ENCODE data around the gene BCAS1.

- TF ChIP-seq POLR2AphosphoS5 (IDR thresholded peaks at IDR 0.05; ENCODE audit: low read depth, low read length) (no peak), POLR2A (IDR thresholded peaks at IDR 0.05; ENCODE audit: low read depth, low read length) (no peak)
These were observed 173.7 kb downstream of the BCAS1 start for GRCh38 chr20:53896647-53897046.

Measured in GM12892 (cell line).